Mucosa of gallbladder (tissue), 1 donor: ENCODE data around the gene CCDC170. TPM values are rescaled to one million over a fixed set of nuclear protein-coding genes. Genes with fewer than 3 reads are reported as not detected.
A peak's percentile ranks its signal among the peaks of the same experiment; 100 is the strongest.
"Not testable (repeated sequence)": the region's sequence is repeated elsewhere in the genome, so short reads cannot be mapped to it uniquely, and the experiment has no call there.

Experiments used
- DNase-seq: peaks from one replicate; pipeline ENCODE4 v3.0.0-alpha.2; 2020; ENCODE audit warnings: low spot score
- total RNA-seq: library from RNA; stranded (reverse); gene quantifications from one replicate; pipeline ENCODE4 v1.2.1, GENCODE V29; 2021
- donor health status: DM: no; HTN: no; CAD: no.

The CCDC170 gene
- total RNA-seq, 1 donor from 2014 or later: 0.69 TPM

DNA sequence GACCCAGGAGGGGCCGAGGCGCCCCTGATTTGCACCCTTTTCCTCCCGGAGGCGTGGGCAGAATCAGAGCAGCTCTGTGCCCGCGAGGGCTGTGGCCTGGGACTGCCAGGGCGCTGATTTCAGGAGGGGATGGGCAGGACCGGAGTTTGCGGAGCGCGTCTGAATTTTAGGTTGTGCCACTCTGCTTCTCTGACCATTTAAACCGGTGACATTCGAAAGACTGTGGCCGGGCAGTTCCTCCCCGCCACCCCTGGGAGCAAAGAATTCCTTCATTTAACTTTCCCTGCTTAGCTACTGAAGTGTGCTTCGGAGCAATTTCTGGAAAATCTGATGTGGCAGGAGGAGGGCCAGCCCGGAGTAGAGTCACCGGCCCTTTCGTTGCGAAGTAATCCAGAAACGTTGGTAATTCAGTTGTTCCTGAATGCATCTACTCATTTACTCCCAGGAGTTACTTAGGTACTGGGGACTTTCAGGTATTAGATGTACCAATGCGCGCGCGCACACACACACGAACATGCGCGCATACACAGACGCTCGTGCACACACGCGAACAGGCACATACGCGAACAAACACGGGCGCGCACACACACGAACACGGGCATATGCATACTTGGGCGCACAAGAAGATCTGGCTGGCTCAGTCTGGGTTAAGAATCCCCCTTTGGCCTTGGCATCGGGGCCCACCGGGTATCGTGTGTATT is 568 bp downstream of the CCDC170 start:
- peak; percentile 42 for DNase-seq

- no peak for DNase-seq
Observed at GRCh38 chr6:151494936-151495320, 1.1 kb downstream of the CCDC170 start.

DNA sequence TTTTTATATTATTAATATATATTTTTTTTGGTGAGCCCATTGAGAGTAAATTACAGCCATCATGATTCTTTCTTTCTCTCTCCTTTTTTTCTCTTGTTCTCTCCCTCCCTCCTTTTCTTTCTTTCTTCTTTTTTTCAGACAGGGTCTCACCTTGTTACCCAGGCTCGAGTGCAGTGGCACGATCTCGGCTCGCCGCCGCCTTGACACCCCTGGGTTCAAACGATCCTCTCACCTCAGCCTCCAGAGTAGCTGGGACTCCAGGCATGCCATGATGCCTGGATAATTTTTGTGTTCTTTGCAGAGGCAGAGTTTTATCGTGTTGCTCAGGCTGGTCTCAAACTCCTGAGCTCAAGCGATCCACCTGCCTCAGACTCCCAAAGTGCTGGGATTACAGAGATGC is 1.6 kb downstream of the CCDC170 start:
- DNase-seq: no peak

- DNase-seq: no peak
Observed at GRCh38 chr6:151497905-151498304, 4.1 kb downstream of the CCDC170 start.

- no peak for DNase-seq
Observed at GRCh38 chr6:151498327-151498726, 4.5 kb downstream of the CCDC170 start.

DNA sequence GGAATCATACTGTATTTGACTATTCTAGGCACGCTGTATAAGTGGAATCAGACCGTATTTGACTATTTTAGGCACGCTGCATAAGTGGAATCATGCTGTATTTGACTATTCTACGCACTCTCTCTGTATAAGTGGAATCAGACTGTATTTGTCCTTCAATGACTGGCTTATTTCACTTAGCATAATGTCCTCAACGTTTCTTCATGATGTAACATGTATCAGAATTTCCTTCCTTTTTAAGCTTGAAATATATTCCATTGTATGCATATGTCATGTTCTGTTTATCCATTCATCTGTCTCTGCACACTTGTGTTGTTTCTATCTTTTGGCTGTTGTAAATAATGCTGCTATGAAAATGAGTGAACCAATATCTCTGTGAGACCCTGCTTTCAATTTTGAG is 5.7 kb downstream of the CCDC170 start:
- no peak for DNase-seq

DNA sequence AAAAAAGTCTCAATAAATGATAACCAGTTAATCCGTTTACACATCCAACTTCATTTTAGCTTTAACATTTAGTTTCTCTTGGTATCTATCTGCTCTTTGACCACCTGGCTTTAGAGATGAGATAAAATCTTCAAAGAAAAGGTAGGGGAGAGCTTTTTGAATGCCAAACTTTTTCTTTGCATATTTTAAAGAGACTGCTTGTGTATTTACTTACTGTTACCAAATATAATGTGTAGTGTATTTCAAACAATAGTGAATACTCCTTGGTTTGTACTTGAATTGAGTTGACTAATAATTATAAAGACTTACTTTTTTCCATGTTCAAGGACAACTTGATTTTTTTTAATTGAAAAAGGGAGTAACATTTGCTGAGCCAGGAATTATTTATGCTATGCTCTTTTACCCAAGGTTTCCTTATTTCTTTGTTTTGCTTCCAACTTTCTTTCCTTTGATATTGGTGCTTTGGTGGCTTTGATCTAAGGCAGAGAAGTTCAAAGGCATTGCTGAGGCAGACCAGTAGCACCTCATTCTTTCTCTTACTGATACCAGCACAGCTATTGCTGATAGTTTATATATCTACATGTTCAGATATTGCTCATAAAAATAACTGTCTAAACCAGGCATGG is 7.8 kb downstream of the CCDC170 start:
- DNase-seq: no peak

GRCh38 chr6:151502499-151502898 is 8.7 kb downstream of the CCDC170 start:
- no peak for DNase-seq

DNA sequence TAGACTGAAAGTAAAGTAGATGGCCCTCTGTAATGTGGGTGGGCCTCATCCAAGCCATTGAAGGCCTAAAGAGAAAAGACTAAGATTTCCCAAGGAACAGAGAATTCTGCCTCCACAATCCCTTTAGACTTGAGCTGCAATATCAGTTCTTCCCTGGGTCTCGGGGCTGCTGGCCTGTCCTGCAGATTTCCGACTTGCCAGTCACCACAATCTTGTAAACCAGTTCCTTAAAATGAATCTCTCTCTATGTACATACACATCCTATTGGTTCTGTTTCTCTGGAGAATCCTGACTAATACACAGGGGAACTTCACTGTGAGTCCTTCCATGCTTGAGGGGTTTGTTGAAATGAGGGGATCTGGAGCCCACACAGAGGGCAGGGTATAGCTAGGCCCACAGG is 12.9 kb downstream of the CCDC170 start:
- no peak for DNase-seq

DNA sequence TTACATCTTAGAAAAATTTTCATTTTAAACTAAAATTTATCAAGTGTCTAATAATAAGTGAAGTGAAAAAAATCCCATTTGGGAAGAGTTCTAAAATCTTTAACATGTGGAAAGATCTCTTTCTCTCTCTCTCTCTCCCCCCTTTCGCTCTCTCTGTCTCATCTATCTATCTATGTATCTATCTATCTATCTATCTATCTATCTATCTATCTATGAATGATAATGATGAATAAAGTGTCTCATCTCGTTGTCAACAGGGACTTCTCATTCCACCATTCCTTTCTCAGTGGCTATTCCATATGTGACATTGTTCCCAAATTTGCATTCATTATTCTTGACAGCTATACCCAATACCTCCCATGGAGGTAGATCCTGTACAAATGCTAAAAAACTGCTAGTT is 15.2 kb downstream of the CCDC170 start:
- no peak for DNase-seq

GRCh38 chr6:151512481-151512880 is 18.7 kb downstream of the CCDC170 start:
- DNase-seq: no peak

DNA sequence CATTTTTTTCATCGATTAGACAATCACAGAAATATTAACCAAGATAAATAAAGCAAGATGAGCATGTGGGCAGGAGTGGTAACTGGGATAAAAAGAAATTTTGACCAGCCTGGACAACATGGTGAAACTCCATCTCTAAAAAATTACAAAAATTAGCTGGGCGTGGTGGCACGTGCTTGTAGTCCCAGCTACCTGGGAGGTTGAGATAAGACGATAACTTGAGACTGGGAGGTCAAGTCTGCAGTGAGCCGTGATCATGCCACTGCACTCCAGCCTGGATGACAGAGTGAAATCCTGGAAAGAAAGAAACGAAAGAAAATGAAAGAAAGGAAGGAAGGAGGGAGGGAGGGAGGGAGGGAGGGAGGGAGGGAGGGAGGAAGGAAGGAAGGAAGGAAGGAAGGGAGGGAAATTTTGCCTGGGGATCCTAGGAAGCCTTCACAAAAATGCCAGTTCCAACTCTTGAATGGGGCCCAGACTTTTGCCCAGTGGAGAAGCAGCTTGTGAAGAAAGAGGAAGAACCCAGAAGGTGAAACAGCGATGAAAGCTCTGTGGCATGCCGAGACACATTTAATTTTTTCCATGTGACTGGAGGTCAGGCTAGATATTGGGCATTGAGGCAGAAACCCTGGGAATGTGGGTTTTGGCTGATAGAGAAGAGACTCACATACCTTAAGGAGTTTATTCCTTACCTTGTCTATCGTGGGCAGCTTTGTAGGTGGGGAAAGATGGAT is 20.3 kb downstream of the CCDC170 start:
- no peak for DNase-seq

DNA sequence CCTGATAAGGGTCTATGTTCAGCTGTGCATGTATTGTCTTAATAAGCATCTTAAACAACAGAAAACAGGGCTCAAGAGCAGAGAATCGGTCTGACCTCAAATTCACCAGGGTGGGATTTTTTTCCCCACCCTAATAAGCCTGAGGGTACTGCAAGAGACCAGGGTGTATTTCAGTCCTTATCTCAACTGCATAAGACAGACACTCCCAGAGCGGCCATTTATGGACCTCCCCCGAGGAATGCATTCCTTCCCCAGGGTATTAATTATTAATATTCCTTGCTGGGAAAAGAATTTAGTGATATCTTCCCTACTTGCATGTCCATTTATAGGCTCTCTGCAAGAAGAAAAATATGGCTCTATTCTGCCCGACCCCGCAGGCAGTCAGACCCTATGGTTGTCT is 25.2 kb downstream of the CCDC170 start:
- DNase-seq: not testable (repeated sequence)

DNA sequence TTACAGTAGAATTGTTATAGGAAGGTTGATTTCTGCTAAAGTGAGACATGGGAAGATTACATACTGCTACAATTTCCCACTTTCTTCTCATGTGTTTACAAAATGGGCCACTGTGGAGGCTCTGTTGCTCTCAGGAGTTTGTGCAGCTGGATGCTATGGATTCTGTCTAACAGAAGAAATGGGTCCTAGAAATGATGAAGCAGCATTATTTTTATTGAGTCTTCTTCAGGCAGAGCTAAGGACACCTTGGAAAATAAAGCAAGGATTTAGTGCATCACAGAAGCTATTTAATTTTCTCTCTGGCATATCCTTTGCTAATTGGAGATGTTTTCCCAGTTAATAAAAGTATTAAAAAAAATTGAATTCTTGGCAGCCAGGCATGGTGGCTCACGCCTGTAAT is 29.2 kb downstream of the CCDC170 start:
- no peak for DNase-seq

DNA sequence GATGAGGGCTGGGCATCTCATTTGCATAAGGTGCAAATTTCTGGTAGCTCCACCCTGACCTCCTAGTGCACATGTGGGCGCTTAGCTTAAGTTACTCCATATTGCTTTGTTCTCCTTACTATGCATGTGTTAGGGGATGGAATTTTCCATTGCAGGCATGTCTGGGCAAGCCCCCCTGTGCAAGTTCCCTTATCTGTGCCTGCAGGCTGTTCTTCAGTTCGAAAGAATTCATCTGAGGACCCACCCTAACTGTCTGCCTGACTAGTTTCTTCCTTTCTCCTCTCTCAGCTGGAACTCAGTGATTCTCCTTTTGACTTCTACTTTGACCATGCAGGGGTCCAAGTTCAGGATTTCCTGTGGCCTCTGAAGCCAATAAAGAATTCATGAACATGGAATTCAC is 30.2 kb downstream of the CCDC170 start:
- no peak for DNase-seq

DNA sequence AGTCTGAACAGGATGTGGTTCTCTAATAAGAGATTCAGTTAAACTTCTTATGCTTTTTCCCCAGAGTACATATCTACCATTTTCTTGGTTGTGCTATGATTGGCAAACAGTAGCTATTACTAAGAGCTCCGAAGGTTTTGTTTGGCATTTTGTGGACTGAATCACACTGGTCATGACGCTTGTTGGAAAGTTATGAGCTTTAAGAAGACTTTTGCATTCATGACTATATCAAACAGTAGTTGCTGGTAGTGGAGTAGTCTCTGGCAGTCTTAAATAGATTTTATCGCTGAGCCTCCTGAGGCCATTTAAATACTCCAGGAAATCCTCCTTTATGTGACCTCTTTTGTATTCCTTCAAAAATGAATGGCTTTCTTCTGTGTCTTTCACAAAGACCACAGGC is 40.8 kb downstream of the CCDC170 start:
- DNase-seq: no peak

DNA sequence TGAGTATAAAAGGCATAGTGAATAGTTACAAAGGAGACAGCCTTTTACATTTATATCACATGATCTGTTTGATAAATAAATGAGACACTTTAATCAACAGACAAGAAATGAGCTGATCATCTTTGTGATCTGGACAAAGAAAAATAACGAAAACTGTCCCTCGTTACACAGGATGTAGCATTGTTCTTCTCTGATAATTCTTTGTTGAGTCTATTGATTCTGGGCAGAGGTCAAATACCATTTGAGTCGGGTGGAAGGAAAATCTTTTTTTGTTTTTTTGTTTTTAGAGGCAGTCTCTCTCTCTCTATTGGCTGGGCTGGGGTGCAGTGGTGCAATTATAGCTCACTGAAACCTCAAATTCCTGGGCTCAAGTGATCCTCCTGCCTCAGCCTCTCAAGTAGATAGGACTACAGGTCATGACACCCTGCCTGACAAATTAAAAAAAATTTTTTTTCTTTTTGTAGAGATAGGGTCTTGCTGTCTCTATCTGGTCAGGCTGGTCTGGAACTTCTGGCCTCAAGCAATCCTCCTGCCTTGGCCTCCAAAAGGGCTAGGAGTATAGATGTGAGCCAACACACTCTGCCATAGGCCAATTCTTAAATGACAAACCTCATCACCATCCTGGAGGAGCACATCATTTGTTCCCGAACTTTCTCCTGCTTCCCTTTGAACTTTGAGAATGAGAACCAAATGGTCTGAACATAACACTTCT is 41.8 kb downstream of the CCDC170 start:
- no peak for DNase-seq

DNA sequence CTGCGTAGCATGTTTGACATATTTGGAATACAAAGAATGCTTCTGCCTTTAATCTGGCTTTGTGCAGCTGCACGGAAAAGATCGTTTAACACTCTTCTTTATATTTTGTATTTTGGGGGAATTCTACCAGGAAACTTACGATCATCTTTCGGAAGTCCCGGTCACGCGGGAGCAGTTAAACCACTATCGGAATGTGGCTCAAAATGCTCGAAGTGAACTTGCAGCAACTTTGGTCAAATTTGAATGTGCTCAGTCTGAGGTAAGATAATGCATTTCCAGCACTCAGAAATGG is 42.3 kb downstream of the CCDC170 start:
- no peak for DNase-seq

- DNase-seq: no peak
Observed at GRCh38 chr6:151537556-151537955, 43.7 kb downstream of the CCDC170 start.

- no peak for DNase-seq
Observed at GRCh38 chr6:151539506-151540268, 45.9 kb downstream of the CCDC170 start.

- no peak for DNase-seq
Observed at GRCh38 chr6:151544453-151544852, 50.6 kb downstream of the CCDC170 start.

DNA sequence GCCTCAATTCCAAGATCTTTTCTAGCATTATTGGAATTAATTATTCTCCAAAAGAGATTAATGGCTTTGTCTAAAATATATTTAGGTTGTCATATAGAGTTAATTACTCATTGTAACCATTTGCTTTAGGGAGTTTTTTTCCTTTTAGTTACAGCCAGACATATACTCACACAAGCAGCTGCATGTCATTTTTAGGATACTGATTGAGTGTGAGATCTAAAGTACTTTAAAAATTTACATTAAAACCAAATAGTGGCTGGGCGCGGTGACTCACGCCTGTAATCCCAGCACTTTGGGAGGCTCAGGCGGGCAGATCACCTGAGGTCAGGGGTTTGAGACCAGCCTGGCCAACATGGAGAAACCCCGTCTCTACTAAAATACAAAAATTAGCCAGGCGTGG is 51.1 kb downstream of the CCDC170 start:
- not testable (repeated sequence) for DNase-seq
